Measurements from ENCODE around the gene GPR155.
"Not testable (repeated sequence)": the region's sequence is repeated elsewhere in the genome, so short reads cannot be mapped to it uniquely, and the experiment has no call there.

GPR155 gene

GRCh38 chr2:174395969-174396630 is 90.7 kb downstream of the GPR155 start:
- H3K4ac ChIP-seq (ENCODE audit: low read length): no peak overlapping the region
- peaks cover 0 to 26% of the 10 kb centered on the region in 2 donors for H3K36me3 ChIP-seq (replicated peaks in 1 of 2; ENCODE audit: control insufficient read depth in 2 of 2, insufficient read depth in 2 of 2, low read length in 2 of 2)
- no CpG with 5 or more reads among the region's 27 CpGs for WGBS, 2 donors (ENCODE audit: extremely low coverage in 2 of 2, insufficient read length in 2 of 2, insufficient replicate concordance in 1 of 2)
- H4K91ac ChIP-seq (ENCODE audit: low read depth, low read length, poor library complexity): no peak overlapping the region
- H3K9me3 ChIP-seq (replicated peaks in 1 of 2; ENCODE audit: control insufficient read depth in 2 of 2, insufficient read depth in 1 of 2, low read depth in 1 of 2, low read length in 2 of 2): no peaks in the 10 kb centered on the region
- H3K14ac ChIP-seq (ENCODE audit: low read length): no peak overlapping the region
- H3K27ac ChIP-seq (replicated peaks; ENCODE audit: low read length): no peak overlapping the region
- H3K79me1 ChIP-seq (ENCODE audit: low read depth, low read length): no peaks in the 10 kb centered on the region
- peak overlapping the region; percentile 13 for H3K23ac ChIP-seq (ENCODE audit: low read depth, low read length, poor library complexity)
- no peak overlapping the region for H2BK15ac ChIP-seq (ENCODE audit: low read length)
- no peak overlapping the region for H2BK120ac ChIP-seq (ENCODE audit: low read depth, low read length)
- no peak overlapping the region for H3K9ac ChIP-seq (ENCODE audit: low read depth, low read length, poor library complexity)
- no peaks in the 10 kb centered on the region for H3K27me3 ChIP-seq (ENCODE audit: control insufficient read depth in 3 of 3, insufficient read depth in 3 of 3, low read depth in 1 of 3, low read length in 3 of 3)
- no peak overlapping the region for H2BK5ac ChIP-seq (ENCODE audit: low read length)
- H2BK12ac ChIP-seq (ENCODE audit: low read length): no peak overlapping the region
- no peak overlapping the region for H4K8ac ChIP-seq (ENCODE audit: low read depth, low read length)
- H3K4me3 ChIP-seq (ENCODE audit: low read length in 2 of 2): peak overlapping the region; percentile 84
- DNase-seq (ENCODE audit: low spot score): peak; percentile 11
- peaks cover 1 to 4% of the 10 kb centered on the region in 2 donors for H3K4me1 ChIP-seq (ENCODE audit: control insufficient read depth in 2 of 2, insufficient read depth in 1 of 2, low read depth in 1 of 2, low read length in 2 of 2)
- no peak overlapping the region for H2AK5ac ChIP-seq (ENCODE audit: low read depth, low read length)
- H3K4me2 ChIP-seq (ENCODE audit: insufficient read depth, low read length, poor library complexity, severe bottlenecking): peak overlapping the region; percentile 72
- H2AFZ ChIP-seq (ENCODE audit: low read length): peak overlapping the region; percentile 97
- no peak overlapping the region for H3K18ac ChIP-seq (ENCODE audit: low read length)

GRCh38 chr2:174395284-174395968 is 91.4 kb downstream of the GPR155 start, which contains the start of gene SCRN3:
SCRN3 (plus strand) TSS chr2:174395730; CDS start chr2:174398284, 2,554 bp downstream.
- Histone ChIP-seq H2BK120ac (ENCODE audit: low read depth, low read length) (no peak within 1 kb of the TSS), H3K23ac (ENCODE audit: low read depth, low read length, poor library complexity) (peak within 1 kb of the TSS; percentile 13), H2BK5ac (ENCODE audit: low read length) (no peak within 1 kb of the TSS), H2AK5ac (ENCODE audit: low read depth, low read length) (no peak within 1 kb of the TSS), H3K18ac (ENCODE audit: low read length) (peak within 1 kb of the TSS; percentile 28), H2BK12ac (ENCODE audit: low read length) (no peak within 1 kb of the TSS), H2BK15ac (ENCODE audit: low read length) (no peak within 1 kb of the TSS), H3K4me2 (ENCODE audit: insufficient read depth, low read length, poor library complexity, severe bottlenecking) (peak within 1 kb of the TSS; percentile 72), H3K27ac (replicated peaks; ENCODE audit: low read length) (no peak within 1 kb of the TSS), H3K14ac (ENCODE audit: low read length) (no peak within 1 kb of the TSS), H4K8ac (ENCODE audit: low read depth, low read length) (no peak within 1 kb of the TSS), H3K9me3 (replicated peaks in 1 of 2; ENCODE audit: control insufficient read depth in 2 of 2, insufficient read depth in 1 of 2, low read depth in 1 of 2, low read length in 2 of 2) (no peaks in the 10 kb centered on the region), H3K4me1 (ENCODE audit: control insufficient read depth in 2 of 2, insufficient read depth in 1 of 2, low read depth in 1 of 2, low read length in 2 of 2) (peaks cover 1 to 4% of the 10 kb centered on the region in 2 donors), H2AFZ (ENCODE audit: low read length) (peak within 1 kb of the TSS; percentile 97), H3K4ac (ENCODE audit: low read length) (no peak within 1 kb of the TSS), H4K91ac (ENCODE audit: low read depth, low read length, poor library complexity) (no peak within 1 kb of the TSS), H3K27me3 (ENCODE audit: control insufficient read depth in 3 of 3, insufficient read depth in 3 of 3, low read depth in 1 of 3, low read length in 3 of 3) (no peaks in the 10 kb centered on the region), H3K9ac (ENCODE audit: low read depth, low read length, poor library complexity) (peak within 1 kb of the TSS; percentile 84), H3K36me3 (replicated peaks in 1 of 2; ENCODE audit: control insufficient read depth in 2 of 2, insufficient read depth in 2 of 2, low read length in 2 of 2) (peaks cover 0 to 23% of the 10 kb centered on the region in 2 donors), H3K79me1 (ENCODE audit: low read depth, low read length) (no peaks in the 10 kb centered on the region), H3K4me3 (ENCODE audit: low read length in 2 of 2) (peak within 1 kb of the TSS; percentile 84)
- peak; percentile 40 for DNase-seq (ENCODE audit: low spot score)
- no CpG with 5 or more reads among the region's 35 CpGs for WGBS, 2 donors (ENCODE audit: extremely low coverage in 2 of 2, insufficient read length in 2 of 2, insufficient replicate concordance in 1 of 2)

- no peak overlapping the region for H2BK120ac ChIP-seq (ENCODE audit: low read depth, low read length)
- no peaks in the 10 kb centered on the region for H3K9me3 ChIP-seq (replicated peaks in 1 of 2; ENCODE audit: control insufficient read depth in 2 of 2, insufficient read depth in 1 of 2, low read depth in 1 of 2, low read length in 2 of 2)
- H2AK5ac ChIP-seq (ENCODE audit: low read depth, low read length): no peak overlapping the region
- no peak overlapping the region for H4K91ac ChIP-seq (ENCODE audit: low read depth, low read length, poor library complexity)
- H2BK12ac ChIP-seq (ENCODE audit: low read length): no peak overlapping the region
- no peak overlapping the region for H3K14ac ChIP-seq (ENCODE audit: low read length)
- H3K23ac ChIP-seq (ENCODE audit: low read depth, low read length, poor library complexity): no peak overlapping the region
- H3K36me3 ChIP-seq (replicated peaks in 1 of 2; ENCODE audit: control insufficient read depth in 2 of 2, insufficient read depth in 2 of 2, low read length in 2 of 2): peaks cover 0 to 23% of the 10 kb centered on the region in 2 donors
- H3K9ac ChIP-seq (ENCODE audit: low read depth, low read length, poor library complexity): no peak overlapping the region
- no peak overlapping the region for H3K27ac ChIP-seq (replicated peaks; ENCODE audit: low read length)
- H2AFZ ChIP-seq (ENCODE audit: low read length): no peak overlapping the region
- H3K27me3 ChIP-seq (ENCODE audit: control insufficient read depth in 3 of 3, insufficient read depth in 3 of 3, low read depth in 1 of 3, low read length in 3 of 3): no peaks in the 10 kb centered on the region
- DNase-seq (ENCODE audit: low spot score): no peak
- H3K18ac ChIP-seq (ENCODE audit: low read length): no peak overlapping the region
- no peak overlapping the region for H3K4me3 ChIP-seq (ENCODE audit: low read length in 2 of 2)
- H3K4ac ChIP-seq (ENCODE audit: low read length): no peak overlapping the region
- no peak overlapping the region for H4K8ac ChIP-seq (ENCODE audit: low read depth, low read length)
- no peaks in the 10 kb centered on the region for H3K79me1 ChIP-seq (ENCODE audit: low read depth, low read length)
- peaks cover 1 to 4% of the 10 kb centered on the region in 2 donors for H3K4me1 ChIP-seq (ENCODE audit: control insufficient read depth in 2 of 2, insufficient read depth in 1 of 2, low read depth in 1 of 2, low read length in 2 of 2)
- H2BK15ac ChIP-seq (ENCODE audit: low read length): no peak overlapping the region
- H2BK5ac ChIP-seq (ENCODE audit: low read length): no peak overlapping the region
- no peak overlapping the region for H3K4me2 ChIP-seq (ENCODE audit: insufficient read depth, low read length, poor library complexity, severe bottlenecking)
These were observed 94.1 kb downstream of the GPR155 start for GRCh38 chr2:174392706-174393105.

GRCh38 chr2:174390303-174390702 is 96.5 kb downstream of the GPR155 start:
- H3K4me2 ChIP-seq (ENCODE audit: insufficient read depth, low read length, poor library complexity, severe bottlenecking); H3K9me3 ChIP-seq (replicated peaks in 1 of 2; ENCODE audit: control insufficient read depth in 2 of 2, insufficient read depth in 1 of 2, low read depth in 1 of 2, low read length in 2 of 2); H3K79me1 ChIP-seq (ENCODE audit: low read depth, low read length); H3K4me3 ChIP-seq (ENCODE audit: low read length in 2 of 2); H3K23ac ChIP-seq (ENCODE audit: low read depth, low read length, poor library complexity); H2BK5ac ChIP-seq (ENCODE audit: low read length); H4K8ac ChIP-seq (ENCODE audit: low read depth, low read length); H3K9ac ChIP-seq (ENCODE audit: low read depth, low read length, poor library complexity); H2AK5ac ChIP-seq (ENCODE audit: low read depth, low read length); DNase-seq (ENCODE audit: low spot score); H4K91ac ChIP-seq (ENCODE audit: low read depth, low read length, poor library complexity); H2BK15ac ChIP-seq (ENCODE audit: low read length); H2BK120ac ChIP-seq (ENCODE audit: low read depth, low read length); H3K27me3 ChIP-seq (ENCODE audit: control insufficient read depth in 3 of 3, insufficient read depth in 3 of 3, low read depth in 1 of 3, low read length in 3 of 3); H3K27ac ChIP-seq (replicated peaks; ENCODE audit: low read length); H3K14ac ChIP-seq (ENCODE audit: low read length); H3K4me1 ChIP-seq (ENCODE audit: control insufficient read depth in 2 of 2, insufficient read depth in 1 of 2, low read depth in 1 of 2, low read length in 2 of 2); H2AFZ ChIP-seq (ENCODE audit: low read length); H2BK12ac ChIP-seq (ENCODE audit: low read length); H3K4ac ChIP-seq (ENCODE audit: low read length); H3K18ac ChIP-seq (ENCODE audit: low read length): not testable (repeated sequence)
- WGBS, 2 donors (ENCODE audit: extremely low coverage in 2 of 2, insufficient read length in 2 of 2, insufficient replicate concordance in 1 of 2): no CpG with 5 or more reads among the region's 3 CpGs
- H3K36me3 ChIP-seq (replicated peaks in 1 of 2; ENCODE audit: control insufficient read depth in 2 of 2, insufficient read depth in 2 of 2, low read length in 2 of 2): peaks cover 5 to 47% of the 10 kb centered on the region in 2 donors

Data from neuronal stem cell (in vitro differentiated cells).